ENCODE results near the gene PTPRM. TPM values are rescaled to one million over a fixed set of nuclear protein-coding genes. Genes with fewer than 3 reads are reported as not detected.

Gene PTPRM
- polyA plus RNA-seq, 12 donors, result 64.3 to 109 (median 90.1) TPM; not detected in 1

- no peak for DNase-seq
Measured at GRCh38 chr18:7626175-7626921, 59.2 kb downstream of the PTPRM start.

DNA sequence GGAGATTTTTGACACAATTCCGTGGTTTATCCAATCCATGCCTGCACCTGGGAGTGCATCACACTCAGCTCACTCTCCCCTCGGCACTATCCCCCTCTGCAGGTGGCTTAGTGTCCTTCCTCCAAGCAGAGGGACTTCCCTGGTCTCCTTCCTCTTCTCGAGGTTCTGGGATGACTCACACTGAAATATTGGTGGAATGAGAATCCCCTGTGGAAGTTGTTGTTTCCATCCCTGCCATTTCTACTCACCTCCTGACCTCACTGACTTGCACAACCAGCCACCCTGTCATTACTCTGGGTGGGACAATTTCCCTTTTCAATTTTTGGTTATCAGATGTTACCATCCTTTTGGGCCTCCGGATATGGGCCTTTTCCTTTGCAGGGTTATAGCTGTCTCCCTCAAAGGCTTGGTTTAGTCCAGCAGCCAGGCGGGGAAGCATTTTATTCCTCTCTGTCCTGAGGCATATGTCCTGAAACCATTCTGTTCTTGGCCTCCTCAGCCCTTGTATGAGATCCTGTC, 59.9 kb downstream of the PTPRM start:
- DNase-seq, result no peak

DNA sequence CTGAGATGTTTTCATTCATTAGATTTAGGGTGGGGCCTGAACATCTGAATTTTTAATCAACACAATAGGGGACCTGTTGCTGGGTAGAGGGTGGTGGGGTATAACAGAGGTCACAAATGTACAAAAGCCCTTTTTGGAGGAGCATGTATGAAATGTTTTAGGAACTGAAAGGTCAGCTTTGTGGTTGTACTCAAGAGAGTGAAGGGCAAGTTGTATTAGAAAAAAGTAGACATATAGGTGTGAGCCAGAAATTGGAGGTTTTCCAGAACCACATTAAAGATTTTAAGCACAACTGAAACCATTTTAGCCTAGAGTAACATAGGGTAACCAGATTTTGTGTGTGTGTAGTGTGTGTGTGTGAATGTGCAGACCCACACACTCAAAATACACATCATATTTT, 62.3 kb downstream of the PTPRM start:
- no peak for DNase-seq

GRCh38 chr18:7630731-7631442, 63.8 kb downstream of the PTPRM start:
- no peak for DNase-seq

- DNase-seq, result no peak
Measured at GRCh38 chr18:7632152-7633098, 65.3 kb downstream of the PTPRM start.

- DNase-seq, result no peak
Measured at GRCh38 chr18:7633171-7633570, 66.1 kb downstream of the PTPRM start.

DNA sequence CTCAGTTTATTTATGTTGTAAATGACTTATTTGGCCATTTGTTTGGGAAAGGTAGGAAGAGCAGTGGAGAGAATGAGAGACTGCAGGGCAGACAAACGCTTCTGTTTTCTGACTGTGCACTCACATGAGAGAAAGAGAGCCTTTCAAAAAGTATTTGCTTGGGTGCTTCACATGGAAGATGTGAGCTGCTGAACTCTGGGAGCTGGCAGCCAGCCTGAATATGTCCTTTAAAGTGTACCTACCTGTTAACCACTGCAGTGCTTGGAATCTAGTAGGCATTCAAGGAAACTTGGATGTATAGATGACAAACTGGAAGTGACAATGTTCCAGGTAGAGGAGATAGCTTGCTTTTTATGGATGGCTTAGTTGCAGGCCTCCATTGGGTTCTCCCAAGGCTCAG, 68.8 kb downstream of the PTPRM start:
- no peak for DNase-seq

GRCh38 chr18:7637269-7637668, 70.2 kb downstream of the PTPRM start:
- DNase-seq, result no peak

GRCh38 chr18:7638321-7638720, 71.2 kb downstream of the PTPRM start:
- DNase-seq, result no peak

DNA sequence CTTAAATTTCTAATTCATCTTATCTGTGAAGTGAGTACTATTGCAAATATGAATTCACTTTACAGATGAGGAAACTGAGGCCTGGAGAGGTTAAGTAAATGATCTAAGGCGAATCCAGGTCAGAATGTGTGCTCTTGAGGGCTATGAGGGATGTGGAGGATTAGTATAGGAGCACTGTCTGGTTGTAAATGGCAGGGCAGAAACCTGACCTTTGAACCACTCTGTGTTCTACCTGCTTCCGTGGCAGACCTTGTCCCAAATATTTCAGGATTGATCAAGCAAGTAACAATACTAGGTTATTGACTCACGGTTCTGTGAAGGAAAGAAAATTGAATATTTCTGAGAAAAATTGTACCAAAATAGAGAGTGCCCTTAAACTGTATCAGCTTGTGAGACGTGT, 74.7 kb downstream of the PTPRM start:
- DNase-seq, result no peak

DNA sequence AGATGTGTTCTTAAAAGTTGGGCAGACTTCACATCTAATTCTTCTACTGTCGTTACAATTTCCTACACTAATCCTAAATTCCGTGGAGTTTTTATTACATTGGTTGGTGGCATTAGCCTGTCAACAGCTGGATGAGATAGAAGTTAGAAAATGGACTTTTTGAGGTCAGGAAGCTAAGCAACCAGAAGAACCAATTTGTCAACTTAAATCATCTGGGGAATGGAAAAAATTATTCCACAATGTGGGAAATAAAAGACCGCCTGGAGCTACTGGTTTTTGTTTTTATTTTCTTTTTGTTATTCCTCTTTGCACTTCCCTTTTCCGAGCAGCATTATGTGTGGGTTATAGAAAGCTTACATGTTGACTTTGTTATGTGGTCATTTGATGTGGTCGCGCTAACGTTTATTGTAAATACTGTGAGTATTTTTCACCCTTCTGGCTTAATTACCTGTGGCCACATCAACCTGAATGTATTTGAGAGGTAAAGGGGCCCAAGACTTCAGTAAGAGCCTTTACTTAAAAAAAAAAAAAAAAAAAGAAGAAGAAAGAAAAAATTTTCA, 75.3 kb downstream of the PTPRM start:
- DNase-seq, result no peak

GRCh38 chr18:7645756-7646155, 78.6 kb downstream of the PTPRM start:
- no peak for DNase-seq

DNA sequence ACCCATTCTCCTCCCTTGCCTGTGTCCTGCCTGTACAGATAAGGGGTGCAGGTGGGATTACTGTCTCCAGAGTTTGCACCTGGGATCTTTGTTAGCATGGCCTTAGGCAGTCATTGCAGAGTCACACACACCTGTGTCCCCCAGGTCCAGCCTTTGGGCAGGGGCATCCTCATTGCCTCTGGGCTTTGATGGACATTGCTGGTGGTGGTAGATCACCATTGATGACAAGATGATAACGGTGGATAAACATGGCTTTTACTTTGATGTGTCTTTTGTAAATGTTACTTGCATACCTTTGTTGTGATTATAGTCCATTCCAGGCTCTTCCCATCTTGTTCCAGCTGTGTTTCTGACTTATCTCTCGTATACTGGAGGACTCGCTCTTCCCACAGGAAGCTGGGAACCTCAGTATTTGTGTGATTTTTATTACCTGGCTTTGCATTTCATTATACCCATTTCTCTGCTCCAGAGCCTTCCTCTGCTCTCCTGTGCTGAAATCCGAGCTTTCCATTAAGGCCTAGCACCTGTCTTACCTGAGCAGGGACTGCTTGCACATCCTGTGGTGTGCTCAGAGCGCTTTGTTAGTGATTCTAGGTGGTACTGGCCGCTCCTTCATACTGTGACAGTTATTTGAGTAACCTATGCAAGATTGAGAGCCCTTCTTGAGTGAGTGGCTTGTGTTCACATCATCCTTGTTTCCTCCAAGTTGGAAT, 79.2 kb downstream of the PTPRM start:
- DNase-seq, result no peak

GRCh38 chr18:7647500-7647899, 80.4 kb downstream of the PTPRM start:
- DNase-seq, result no peak

DNA sequence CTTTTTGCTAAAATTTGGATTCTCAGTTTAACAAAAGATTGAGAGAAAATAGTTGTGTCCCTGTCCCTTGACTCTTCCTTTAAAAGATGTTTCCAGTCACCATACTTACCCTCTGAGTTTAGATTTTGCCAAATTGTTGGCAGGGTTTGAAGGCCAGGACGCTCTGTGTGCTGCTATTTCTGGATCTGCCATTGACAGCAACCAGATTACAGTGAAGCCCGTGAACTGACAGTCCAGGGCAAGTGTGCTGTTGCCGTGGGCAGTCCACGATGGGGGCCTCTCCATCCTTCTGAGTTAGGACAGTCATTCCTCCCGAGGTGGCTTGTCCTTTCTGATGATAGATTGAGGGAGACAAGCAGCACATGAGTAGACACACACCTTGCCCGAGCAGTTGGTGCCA, 89.9 kb downstream of the PTPRM start:
- DNase-seq, result no peak

DNA sequence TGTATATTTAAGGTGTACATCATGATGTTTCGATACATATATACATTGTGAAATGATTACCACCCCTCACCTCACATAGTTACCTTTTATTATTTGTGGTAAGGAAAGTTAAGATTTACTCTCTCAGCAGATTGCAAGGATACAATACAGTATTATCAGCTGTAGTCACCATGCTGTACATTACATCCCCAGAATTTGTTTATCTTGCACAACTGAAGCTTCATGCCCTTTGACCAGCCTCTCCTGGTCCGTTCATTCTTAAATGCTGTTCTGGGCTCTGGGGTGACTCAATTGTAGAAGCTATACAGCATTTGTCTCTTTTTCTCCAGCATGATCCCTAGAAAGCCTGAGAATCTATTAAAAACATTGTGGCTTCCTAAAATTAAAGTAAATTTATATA, 90.8 kb downstream of the PTPRM start:
- DNase-seq, result no peak

DNA sequence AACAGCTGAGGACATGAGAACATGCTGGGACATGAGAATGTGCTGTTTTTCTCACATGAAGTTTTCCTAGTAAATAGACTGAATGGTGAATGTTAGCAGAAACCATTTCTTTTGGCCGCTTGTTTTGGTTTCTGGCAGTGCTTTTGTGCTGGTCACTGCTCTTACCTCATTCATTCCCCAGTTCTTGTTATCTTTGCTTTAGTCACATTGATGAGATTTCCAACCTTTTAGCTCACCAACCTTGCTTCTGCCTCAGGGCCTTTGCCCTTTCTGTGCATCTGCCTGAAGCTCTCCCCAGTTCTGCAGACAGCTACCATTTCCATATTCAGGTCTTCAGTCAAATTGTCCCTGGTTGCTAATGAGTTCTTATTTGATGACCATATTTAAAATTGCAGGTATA, 91.6 kb downstream of the PTPRM start:
- no peak for DNase-seq

GRCh38 chr18:7661207-7661606, 94.1 kb downstream of the PTPRM start:
- DNase-seq, result no peak

GRCh38 chr18:7662866-7663265, 95.8 kb downstream of the PTPRM start:
- no peak for DNase-seq

- DNase-seq, result no peak
Measured at GRCh38 chr18:7663366-7664312, 96.5 kb downstream of the PTPRM start.

Measured in muscle of arm (tissue), 12 donors.